ENCODE measurements around the gene CCK.

- TF ChIP-seq REST (IDR thresholded peaks at IDR 0.05; ENCODE audit: unreplicated experiment) (no peak), CTCF (conservative IDR thresholded peaks at IDR 0.05; ENCODE audit: low read depth in 2 of 2) (no peak), ZNF114 (CRISPR knock-in tag; IDR thresholded peaks at IDR 0.05) (no peak)
Measured at GRCh38 chr3:42274266-42274665, 8.3 kb upstream of the CCK start.

Measured in GM23338 (cell line).